NCI-H69 (cell line): ENCODE results near the gene LINC00305.

Source experiments
- DNase-seq: peaks from one replicate; lab custom pipeline; 2025; lab: John Stamatoyannopoulos, UW

Gene LINC00305

GRCh38 chr18:64148988-64149387 lies at the start of gene LINC00305:
Gene LINC00305, minus strand, starts transcription at chr18:64149088.
- DNase-seq, result no peak

DNA sequence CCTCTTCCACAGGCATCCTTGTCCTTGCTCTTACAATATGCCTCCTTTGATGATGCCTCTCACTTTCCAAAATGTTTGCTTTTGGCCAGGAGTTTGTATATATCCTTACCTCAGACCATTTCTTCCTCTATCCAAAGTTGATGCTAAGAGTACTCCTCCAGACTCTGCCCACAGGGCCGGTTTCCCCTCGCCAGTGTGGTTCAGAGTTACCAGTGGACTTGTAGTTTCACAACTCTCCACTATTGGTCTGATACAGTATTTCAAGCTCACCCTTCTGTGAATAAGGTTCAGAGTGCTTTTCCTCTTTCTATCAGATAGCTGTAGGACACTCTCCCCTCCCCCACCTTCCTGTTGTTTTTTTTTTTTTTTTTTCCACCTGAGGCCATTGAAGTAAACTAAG lies 42.2 kb upstream of the LINC00305 start:
- DNase-seq, result no peak

DNA sequence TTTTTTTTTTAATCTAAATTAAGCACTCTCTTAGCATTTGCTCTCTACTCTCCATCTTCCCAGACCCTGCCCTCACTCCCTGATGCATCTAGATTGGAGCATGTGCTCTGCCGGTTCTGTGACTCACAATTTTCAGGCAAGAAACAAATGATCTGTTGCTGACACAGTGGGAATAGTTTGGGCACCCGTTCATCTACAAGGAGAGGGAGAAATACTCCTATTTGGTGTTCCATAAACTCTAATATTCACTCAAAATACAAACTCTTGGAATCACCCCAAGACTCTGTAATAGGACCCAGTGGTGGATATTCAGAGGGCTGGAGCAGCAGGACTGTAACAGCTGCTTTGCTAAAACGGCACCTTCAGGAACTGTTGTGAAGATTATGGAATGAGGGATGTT lies 37.1 kb upstream of the LINC00305 start:
- DNase-seq, result peak; percentile 33

- no peak for DNase-seq
These were observed 34.8 kb upstream of the LINC00305 start for GRCh38 chr18:64183665-64184064.

DNA sequence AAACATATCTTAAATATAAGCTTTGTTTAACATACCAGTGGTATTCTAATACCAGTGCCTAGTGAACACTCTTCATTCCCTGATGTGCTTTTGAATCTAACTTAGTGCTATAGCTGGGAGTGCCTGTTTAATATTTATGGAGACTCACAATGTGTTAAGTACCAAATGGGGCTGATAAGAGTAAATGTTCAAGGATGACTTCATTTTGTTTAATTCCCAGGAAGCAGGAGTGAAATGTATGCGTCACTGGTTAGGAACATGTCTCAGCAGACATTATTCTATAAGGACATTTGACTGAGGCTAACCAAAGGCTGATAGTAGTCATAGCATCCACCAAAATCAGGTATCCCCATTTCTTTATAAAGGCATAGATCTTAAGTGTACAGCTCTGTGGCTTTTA lies 31.7 kb upstream of the LINC00305 start:
- no peak for DNase-seq

DNA sequence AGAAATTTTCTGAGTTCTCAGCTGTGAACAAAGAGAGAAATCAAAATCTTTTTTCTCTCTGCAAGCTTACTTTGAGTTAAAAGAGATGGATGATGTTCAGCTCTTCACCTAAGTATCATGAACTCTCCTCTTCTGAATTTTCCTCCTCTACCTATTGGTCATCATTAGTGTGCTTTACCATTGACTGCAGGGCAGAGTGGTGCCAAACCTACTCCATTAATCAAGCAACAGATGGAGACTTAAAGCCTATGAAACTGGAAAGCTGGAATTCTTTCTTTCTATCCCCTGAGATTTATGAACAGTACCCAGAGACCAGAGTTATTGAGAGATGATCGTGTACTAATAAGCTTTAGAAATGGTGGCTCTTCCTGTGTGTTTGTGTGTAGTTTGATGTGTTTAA lies 31.3 kb upstream of the LINC00305 start:
- peak; percentile 84 for DNase-seq

GRCh38 chr18:64179556-64180080 lies 30.7 kb upstream of the LINC00305 start:
- DNase-seq, result peak; percentile 60

DNA sequence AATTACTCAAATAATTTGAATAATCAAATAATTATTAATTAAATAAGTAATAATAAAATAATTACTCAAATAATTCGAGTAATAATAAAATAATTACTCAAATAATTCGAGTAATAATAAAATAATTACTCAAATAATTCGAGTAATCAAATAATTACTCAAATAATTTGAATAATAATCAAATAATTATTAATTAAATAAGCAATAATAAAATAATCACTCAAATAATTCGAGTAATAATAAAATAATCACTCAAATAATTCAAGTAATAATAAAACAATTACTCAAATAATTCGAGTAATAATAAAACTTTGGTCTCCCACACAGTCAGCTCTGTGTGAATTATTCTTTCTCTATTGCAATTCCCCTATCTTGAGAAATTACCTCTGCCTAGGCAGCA lies 30.0 kb upstream of the LINC00305 start:
- DNase-seq, result no peak

DNA sequence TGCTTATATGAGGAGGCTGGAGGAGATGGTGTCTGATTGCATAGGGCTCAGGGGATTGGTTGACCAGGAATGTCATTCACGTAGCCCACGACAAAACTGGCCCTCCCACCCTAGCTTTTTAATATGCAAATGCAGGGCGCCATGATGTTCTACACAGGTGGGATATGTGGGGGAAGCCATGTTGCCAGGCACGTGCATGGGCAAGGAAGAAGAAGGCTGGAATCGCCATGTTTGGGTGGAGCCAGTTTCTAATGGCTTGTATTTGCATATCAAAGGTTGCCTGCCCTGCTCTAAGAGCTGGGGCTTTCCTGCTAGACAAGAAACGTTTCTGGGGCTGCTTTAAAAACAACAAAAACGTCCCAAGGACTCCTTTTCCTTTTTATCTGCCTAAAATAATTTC lies 26.5 kb upstream of the LINC00305 start:
- DNase-seq, result no peak

DNA sequence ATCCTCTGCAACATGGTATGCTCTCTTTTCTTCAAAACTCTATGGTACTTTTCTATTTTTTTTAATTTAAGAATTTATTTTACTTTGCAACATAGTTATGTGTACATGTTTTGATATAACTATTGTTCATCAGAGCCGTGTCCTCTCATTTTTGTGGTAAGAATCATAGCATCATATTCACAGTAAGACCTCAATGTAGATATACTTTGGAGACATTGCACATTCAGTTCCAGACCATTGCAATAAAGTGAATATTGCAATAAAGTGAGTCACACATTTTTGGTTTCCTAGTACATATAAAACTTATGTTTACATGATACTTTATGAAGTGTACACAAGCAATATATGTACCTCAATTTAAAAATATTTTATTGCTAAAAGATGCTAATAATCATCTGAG lies 22.7 kb upstream of the LINC00305 start:
- DNase-seq, result no peak

- no peak for DNase-seq
These were observed 18.6 kb upstream of the LINC00305 start for GRCh38 chr18:64167408-64167925.

DNA sequence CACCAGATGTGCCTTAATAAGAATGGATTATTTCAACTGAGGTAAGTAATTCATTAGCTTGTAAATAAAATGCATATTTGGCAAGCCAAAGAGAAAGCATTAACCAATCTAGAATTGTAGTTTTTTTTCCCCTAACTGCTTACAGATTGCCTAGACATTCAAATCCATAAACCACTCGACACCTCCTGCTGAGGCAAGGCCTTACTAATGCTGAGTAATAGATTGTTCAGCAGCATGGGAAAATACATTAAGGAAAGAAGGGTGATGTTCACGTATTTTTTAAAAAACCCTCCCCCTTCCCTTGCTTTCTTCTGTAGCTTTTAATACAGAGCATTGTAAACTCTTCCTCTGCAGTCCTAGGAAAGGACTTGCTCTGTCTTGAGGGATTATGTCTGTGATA lies 17.0 kb upstream of the LINC00305 start:
- DNase-seq, result peak; percentile 81

- DNase-seq, result no peak
These were observed 16.0 kb upstream of the LINC00305 start for GRCh38 chr18:64164883-64165282.

- no peak for DNase-seq
These were observed 1.1 kb upstream of the LINC00305 start for GRCh38 chr18:64149916-64150438.

DNA sequence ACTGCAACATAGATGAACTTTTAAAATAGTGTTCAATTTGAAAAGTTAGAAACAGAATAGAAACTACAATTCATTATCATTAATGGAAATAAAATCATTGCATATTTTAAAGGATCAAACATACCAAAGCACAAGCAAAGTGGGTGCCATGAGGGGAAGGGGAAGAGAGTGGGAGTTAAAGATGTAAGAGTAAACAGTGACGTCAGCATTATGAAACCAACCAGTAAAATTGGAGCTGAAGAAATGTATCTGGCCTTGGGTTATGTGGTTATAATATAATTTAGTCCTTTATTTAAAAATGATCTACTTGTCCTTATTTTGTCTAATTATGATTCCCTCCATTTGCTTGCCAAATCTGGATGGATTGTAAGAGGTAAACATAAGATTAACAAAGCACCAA lies 6.0 kb downstream of the LINC00305 start:
- no peak for DNase-seq

- DNase-seq, result no peak
These were observed 11.0 kb downstream of the LINC00305 start for GRCh38 chr18:64137914-64138313.

- peak; percentile 80 for DNase-seq
These were observed 14.7 kb downstream of the LINC00305 start for GRCh38 chr18:64134044-64134747.

- peak; percentile 66 for DNase-seq
These were observed 16.0 kb downstream of the LINC00305 start for GRCh38 chr18:64132871-64133270.

DNA sequence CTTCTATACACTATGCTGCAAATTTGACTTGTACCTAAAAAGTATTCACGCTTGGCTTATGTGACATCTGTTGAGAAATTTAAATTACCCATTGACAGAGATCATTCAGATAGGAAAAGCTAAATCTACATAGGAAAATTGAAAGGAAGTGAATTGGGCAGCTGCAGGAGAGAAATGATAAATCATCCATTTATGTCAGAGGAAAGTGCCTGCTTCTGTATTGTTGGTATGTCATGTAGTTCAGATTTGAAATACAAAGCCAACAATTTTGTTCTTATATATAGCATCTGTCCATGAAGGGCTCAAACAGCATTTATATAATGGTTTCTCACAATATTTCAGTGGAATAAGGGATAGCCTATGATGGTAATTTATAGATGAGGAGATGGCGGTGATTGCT lies 17.6 kb downstream of the LINC00305 start:
- peak; percentile 70 for DNase-seq

- no peak for DNase-seq
These were observed 21.7 kb downstream of the LINC00305 start for GRCh38 chr18:64127172-64127571.

- DNase-seq, result peak; percentile 82
These were observed 29.0 kb downstream of the LINC00305 start for GRCh38 chr18:64119916-64120315.

GRCh38 chr18:64118406-64118805 lies 30.5 kb downstream of the LINC00305 start:
- peak; percentile 31 for DNase-seq

DNA sequence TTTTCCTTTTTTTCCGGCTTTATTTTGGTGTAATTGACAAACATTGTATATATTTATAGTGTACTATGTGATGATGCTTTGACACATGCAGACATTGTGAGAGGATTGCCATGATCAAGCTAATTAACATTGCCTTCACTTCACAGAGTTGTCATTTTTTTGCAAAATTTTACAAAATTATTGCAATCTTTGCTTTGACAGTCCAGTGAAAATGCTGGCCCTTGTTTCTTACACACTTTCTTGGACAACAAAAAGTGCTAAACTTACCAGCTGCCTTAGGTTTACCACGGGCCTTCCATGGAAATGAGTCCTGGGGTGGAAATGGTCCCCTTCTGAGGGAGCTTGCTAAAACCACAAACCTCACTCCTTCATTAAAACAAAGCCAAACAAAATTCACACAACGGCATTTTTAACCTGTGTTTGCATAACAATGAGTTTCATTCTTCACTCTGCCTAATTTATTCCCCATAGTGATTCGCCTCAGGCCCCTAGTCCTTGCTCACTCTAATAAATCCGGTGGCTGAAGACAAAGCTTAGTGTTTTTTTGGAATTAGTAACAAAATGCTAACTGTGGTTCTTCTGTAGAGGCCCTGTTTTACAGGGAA lies 32.2 kb downstream of the LINC00305 start:
- DNase-seq, result peak; percentile 47
